ENCODE results near the gene WNK2.

DNA sequence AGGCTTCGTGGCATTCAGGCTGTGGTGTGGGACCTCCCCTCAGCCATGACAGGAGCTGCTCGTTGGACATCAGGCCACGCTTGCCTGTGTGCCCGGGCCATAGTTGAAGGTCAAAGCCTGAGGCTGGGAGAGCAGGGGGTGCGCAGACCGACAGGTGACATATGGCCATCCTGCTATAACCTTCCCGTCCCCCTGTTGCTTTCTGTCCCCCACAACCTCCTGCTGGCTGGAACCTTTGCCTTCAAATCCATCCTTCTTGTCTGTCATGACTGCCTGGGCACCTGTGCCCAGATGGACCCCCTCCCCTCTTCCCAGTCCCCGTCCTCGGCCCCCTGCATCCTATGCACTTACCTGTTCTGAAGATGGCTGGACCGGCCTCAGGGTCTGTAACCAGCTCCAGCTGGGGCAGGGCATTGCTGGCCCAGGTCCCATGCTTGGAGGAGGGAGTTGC is 83.2 kb downstream of the WNK2 start:
- TF ChIP-seq, protein P1, sequence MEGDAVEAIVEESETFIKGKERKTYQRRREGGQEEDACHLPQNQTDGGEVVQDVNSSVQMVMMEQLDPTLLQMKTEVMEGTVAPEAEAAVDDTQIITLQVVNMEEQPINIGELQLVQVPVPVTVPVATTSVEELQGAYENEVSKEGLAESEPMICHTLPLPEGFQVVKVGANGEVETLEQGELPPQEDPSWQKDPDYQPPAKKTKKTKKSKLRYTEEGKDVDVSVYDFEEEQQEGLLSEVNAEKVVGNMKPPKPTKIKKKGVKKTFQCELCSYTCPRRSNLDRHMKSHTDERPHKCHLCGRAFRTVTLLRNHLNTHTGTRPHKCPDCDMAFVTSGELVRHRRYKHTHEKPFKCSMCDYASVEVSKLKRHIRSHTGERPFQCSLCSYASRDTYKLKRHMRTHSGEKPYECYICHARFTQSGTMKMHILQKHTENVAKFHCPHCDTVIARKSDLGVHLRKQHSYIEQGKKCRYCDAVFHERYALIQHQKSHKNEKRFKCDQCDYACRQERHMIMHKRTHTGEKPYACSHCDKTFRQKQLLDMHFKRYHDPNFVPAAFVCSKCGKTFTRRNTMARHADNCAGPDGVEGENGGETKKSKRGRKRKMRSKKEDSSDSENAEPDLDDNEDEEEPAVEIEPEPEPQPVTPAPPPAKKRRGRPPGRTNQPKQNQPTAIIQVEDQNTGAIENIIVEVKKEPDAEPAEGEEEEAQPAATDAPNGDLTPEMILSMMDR (IDR thresholded peaks at IDR 0.05; ENCODE audit: insufficient read depth, low read length): no peak
- TF ChIP-seq, protein P2, sequence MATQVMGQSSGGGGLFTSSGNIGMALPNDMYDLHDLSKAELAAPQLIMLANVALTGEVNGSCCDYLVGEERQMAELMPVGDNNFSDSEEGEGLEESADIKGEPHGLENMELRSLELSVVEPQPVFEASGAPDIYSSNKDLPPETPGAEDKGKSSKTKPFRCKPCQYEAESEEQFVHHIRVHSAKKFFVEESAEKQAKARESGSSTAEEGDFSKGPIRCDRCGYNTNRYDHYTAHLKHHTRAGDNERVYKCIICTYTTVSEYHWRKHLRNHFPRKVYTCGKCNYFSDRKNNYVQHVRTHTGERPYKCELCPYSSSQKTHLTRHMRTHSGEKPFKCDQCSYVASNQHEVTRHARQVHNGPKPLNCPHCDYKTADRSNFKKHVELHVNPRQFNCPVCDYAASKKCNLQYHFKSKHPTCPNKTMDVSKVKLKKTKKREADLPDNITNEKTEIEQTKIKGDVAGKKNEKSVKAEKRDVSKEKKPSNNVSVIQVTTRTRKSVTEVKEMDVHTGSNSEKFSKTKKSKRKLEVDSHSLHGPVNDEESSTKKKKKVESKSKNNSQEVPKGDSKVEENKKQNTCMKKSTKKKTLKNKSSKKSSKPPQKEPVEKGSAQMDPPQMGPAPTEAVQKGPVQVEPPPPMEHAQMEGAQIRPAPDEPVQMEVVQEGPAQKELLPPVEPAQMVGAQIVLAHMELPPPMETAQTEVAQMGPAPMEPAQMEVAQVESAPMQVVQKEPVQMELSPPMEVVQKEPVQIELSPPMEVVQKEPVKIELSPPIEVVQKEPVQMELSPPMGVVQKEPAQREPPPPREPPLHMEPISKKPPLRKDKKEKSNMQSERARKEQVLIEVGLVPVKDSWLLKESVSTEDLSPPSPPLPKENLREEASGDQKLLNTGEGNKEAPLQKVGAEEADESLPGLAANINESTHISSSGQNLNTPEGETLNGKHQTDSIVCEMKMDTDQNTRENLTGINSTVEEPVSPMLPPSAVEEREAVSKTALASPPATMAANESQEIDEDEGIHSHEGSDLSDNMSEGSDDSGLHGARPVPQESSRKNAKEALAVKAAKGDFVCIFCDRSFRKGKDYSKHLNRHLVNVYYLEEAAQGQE (IDR thresholded peaks at IDR 0.05; ENCODE audit: insufficient replicate concordance, low read depth): no peak
- no peak for TF ChIP-seq GABPA (IDR thresholded peaks at IDR 0.05; ENCODE audit: low read depth)

Data from HL-60 (cell line).